OCI-LY7 (cell line): Measurements from ENCODE around the gene NELFA.

Source experiments
- EZH2phosphoT487 ChIP-seq: fragments of 200-600 bp; sonication (generic); IDR thresholded peaks from 2 replicates; pipeline ENCODE4 v1.6.1; 2018; ENCODE audit warnings: low read depth, borderline replicate concordance, mild to moderate bottlenecking, mixed run types, antibody characterized with exemption, low read length, moderate library complexity, mixed read lengths
- TF ChIP-seq, protein P1 (sequence below): fragments of 200-600 bp; sonication (generic); conservative IDR thresholded peaks from 2 replicates; pipeline ENCODE4 v1.5.1; 2014; ENCODE audit warnings: mild to moderate bottlenecking, antibody characterized with exemption, low read length, moderate library complexity, mixed read lengths

DNA sequence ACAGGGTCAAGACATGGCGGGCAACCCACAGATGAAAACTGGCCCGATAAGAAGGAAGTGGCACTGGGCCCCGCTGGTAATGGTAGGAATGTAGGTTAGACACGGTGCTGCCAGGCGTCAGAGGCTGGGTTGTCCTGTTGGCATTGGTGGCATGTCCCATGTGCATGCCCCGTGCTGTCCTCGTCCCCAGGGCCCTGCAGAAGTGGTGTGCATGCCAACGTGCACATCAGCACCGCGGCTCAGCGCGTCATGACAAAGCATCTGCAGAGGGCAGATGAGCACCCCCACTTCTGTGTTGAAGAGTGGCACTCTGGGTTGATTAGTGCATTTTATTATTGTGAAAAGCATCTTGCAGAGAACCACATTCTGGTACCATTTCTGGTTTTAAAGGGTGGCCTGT is 35.6 kb downstream of the NELFA start:
- TF ChIP-seq, protein P1, sequence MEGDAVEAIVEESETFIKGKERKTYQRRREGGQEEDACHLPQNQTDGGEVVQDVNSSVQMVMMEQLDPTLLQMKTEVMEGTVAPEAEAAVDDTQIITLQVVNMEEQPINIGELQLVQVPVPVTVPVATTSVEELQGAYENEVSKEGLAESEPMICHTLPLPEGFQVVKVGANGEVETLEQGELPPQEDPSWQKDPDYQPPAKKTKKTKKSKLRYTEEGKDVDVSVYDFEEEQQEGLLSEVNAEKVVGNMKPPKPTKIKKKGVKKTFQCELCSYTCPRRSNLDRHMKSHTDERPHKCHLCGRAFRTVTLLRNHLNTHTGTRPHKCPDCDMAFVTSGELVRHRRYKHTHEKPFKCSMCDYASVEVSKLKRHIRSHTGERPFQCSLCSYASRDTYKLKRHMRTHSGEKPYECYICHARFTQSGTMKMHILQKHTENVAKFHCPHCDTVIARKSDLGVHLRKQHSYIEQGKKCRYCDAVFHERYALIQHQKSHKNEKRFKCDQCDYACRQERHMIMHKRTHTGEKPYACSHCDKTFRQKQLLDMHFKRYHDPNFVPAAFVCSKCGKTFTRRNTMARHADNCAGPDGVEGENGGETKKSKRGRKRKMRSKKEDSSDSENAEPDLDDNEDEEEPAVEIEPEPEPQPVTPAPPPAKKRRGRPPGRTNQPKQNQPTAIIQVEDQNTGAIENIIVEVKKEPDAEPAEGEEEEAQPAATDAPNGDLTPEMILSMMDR = no peak
- TF ChIP-seq EZH2phosphoT487 = no peak
